Ovary (tissue), 3 donors: ENCODE data around the gene HIVEP1.

Experiments used
- POLR2A ChIP-seq: fragments of 450-650 bp; IDR thresholded peaks from one replicate; pipeline ENCODE4 v1.6.1; 2017; ENCODE audit warnings: antibody characterized with exemption, mild to moderate bottlenecking, moderate library complexity
- TF ChIP-seq, protein P1 (sequence below), 3 donors: fragments of 450-650 bp in 2 of 3; fragments of 200-600 bp in 1 of 3; IDR thresholded peaks; one replicate each; pipeline versions ENCODE4 v1.5.1 to v1.8.0; 2016 to 2022; ENCODE audit warnings: antibody characterized with exemption in 3 of 3, mild to moderate bottlenecking in 1 of 3
- donor health status: DM: no; HTN: no; CAD: no.

DNA sequence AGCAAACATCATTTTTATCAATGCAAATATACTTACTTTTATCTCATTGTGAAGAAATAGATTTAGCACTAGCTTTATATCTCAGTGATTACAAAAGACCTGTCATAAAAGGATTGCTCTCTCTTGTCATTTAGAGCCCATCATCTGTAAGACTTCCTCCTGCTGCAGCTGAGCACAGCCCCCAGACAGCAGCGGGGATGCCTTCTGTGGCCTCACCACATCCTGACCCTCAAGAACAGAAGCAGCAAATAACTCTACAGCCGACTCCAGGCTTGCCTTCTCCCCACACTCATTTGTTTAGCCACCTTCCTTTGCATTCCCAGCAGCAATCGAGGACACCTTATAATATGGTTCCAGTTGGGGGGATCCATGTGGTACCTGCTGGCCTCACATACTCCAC, 151.0 kb downstream of the HIVEP1 start:
- TF ChIP-seq, protein P1, sequence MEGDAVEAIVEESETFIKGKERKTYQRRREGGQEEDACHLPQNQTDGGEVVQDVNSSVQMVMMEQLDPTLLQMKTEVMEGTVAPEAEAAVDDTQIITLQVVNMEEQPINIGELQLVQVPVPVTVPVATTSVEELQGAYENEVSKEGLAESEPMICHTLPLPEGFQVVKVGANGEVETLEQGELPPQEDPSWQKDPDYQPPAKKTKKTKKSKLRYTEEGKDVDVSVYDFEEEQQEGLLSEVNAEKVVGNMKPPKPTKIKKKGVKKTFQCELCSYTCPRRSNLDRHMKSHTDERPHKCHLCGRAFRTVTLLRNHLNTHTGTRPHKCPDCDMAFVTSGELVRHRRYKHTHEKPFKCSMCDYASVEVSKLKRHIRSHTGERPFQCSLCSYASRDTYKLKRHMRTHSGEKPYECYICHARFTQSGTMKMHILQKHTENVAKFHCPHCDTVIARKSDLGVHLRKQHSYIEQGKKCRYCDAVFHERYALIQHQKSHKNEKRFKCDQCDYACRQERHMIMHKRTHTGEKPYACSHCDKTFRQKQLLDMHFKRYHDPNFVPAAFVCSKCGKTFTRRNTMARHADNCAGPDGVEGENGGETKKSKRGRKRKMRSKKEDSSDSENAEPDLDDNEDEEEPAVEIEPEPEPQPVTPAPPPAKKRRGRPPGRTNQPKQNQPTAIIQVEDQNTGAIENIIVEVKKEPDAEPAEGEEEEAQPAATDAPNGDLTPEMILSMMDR (IDR thresholded peaks at IDR 0.05), result no peak
- TF ChIP-seq POLR2A, result no peak
